ENCODE results near the gene YPEL2.

The YPEL2 gene

DNA sequence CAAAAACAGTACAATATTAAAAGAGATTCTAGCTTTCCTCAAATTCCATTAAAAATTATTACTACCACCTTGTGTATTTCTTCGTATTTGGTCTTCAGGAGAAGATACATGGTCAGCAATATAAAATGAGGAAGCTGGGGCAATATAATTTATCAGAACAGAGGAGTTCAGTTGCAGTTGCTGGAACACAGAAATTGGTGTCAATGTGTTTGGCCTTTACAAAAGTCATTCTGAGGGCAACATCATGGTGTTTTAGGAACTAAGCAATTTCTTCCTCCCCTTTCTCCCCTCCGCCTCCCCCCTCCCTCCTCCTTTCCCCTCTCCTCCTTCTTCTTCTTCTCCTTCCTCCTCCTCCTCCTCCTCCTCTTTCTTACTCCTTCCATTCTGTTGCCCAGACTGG is 102.1 kb downstream of the YPEL2 start:
- DNase-seq (ENCODE audit: low read depth in 2 of 2) = no peak

GRCh38 chr17:59434429-59434828 is 103.0 kb downstream of the YPEL2 start:
- no peak for DNase-seq (ENCODE audit: low read depth in 2 of 2)

DNA sequence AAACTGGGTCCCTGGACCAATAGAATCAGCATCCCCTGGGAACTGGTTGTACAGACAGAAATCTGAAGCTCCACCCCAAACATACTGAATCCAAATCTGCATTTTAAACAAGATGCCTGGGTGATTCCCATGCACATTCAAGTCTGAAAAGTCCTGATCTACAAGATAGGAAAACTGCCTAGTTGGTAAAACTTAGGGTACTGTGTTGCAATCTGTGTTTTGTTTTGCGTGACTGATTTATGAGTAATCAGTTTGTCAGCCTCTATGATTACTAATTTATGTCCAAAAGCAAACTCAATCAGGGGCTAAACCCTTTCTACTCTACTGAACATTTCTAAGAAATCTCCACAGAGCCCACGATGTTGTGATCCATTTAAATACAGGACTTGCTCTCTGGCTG is 103.8 kb downstream of the YPEL2 start:
- no peak for DNase-seq (ENCODE audit: low read depth in 2 of 2)

- no peak for DNase-seq (ENCODE audit: low read depth in 2 of 2)
Measured at GRCh38 chr17:59436900-59437299, 105.4 kb downstream of the YPEL2 start.

- DNase-seq (ENCODE audit: low read depth in 2 of 2) = no peak
Measured at GRCh38 chr17:59437791-59438281, 106.4 kb downstream of the YPEL2 start.

- DNase-seq (ENCODE audit: low read depth in 2 of 2) = no peak
Measured at GRCh38 chr17:59439262-59439661, 107.8 kb downstream of the YPEL2 start.

GRCh38 chr17:59439741-59440211 is 108.3 kb downstream of the YPEL2 start:
- DNase-seq (ENCODE audit: low read depth in 2 of 2) = no peak

GRCh38 chr17:59440757-59441463 is 109.5 kb downstream of the YPEL2 start:
- DNase-seq (ENCODE audit: low read depth in 2 of 2) = peak; percentile 75 to 80

DNA sequence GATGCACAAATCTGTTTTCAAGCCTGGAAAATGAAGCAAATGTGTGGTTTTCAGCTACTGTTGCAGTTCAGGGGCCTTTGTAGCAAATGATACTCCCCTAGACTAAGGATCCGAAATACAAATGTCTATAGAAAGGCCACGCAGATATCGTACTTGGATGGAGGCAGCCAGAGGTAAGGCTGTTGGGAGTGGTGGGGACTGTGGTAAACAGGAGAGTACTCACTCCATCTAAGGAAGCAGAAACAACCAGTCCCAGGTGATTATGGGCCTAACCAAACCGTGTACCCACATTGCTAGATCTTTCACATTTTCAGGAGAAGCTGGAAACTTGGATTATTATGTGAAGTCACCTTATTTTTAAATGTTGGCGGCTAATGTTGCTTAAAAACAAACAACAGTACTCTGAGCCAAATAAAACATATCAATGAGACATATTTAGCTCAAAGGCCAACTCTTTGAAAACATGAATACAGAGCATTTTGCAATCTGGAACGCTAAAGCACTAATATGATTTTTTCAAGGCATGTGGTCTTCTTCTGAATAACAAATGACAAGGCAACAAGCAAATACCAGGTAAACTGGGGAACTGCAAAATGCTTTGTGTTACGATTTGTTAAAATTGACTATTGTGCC is 110.1 kb downstream of the YPEL2 start:
- DNase-seq (ENCODE audit: low read depth in 2 of 2) = no peak

- no peak for DNase-seq (ENCODE audit: low read depth in 2 of 2)
Measured at GRCh38 chr17:59443106-59443505, 111.7 kb downstream of the YPEL2 start.
